CD4-positive, alpha-beta T cell treated with Interleukin-6 at 100 ng/mL for 8 hours (primary cell): ENCODE results near the gene ZDHHC18.

ENCODE experiments used
- DNase-seq: peaks from one replicate; pipeline ENCODE4 v3.0.0-alpha.2; 2020; ENCODE audit warnings: mixed read lengths, low spot score

ZDHHC18 gene

GRCh38 chr1:26826261-26827105 lies at the start of gene ZDHHC18:
Gene ZDHHC18 (plus strand): TSS chr1:26826688. CDS start chr1:26826805, 117 bp downstream.
- DNase-seq, result peak; percentile 60

- no peak for DNase-seq
Measured at GRCh38 chr1:26779098-26779668, 47.3 kb upstream of the ZDHHC18 start.

- no peak for DNase-seq
Measured at GRCh38 chr1:26780344-26780957, 46.0 kb upstream of the ZDHHC18 start.

GRCh38 chr1:26781206-26781825 lies 45.2 kb upstream of the ZDHHC18 start:
- no peak for DNase-seq

GRCh38 chr1:26782521-26783212 lies 43.8 kb upstream of the ZDHHC18 start:
- DNase-seq, result no peak

GRCh38 chr1:26783646-26784022 lies 42.9 kb upstream of the ZDHHC18 start:
- no peak for DNase-seq

- DNase-seq, result no peak
Measured at GRCh38 chr1:26784023-26784871, 42.2 kb upstream of the ZDHHC18 start.

- DNase-seq, result no peak
Measured at GRCh38 chr1:26784886-26785285, 41.6 kb upstream of the ZDHHC18 start.

GRCh38 chr1:26785611-26786436 lies 40.7 kb upstream of the ZDHHC18 start:
- DNase-seq, result peak; percentile 24

GRCh38 chr1:26786437-26787380 lies 39.8 kb upstream of the ZDHHC18 start:
- DNase-seq, result peak; percentile 25

- DNase-seq, result peak; percentile 72
Measured at GRCh38 chr1:26787381-26787705, 39.1 kb upstream of the ZDHHC18 start.

- peak; percentile 82 for DNase-seq
Measured at GRCh38 chr1:26787706-26788514, 38.6 kb upstream of the ZDHHC18 start, which contains the start of gene PIGV. Gene PIGV (plus strand): TSS chr1:26787950. CDS start chr1:26790816, 2,866 bp downstream.

- DNase-seq, result no peak
Measured at GRCh38 chr1:26788515-26788785, 38.0 kb upstream of the ZDHHC18 start.

- DNase-seq, result peak; percentile 91
Measured at GRCh38 chr1:26788836-26789611, 37.5 kb upstream of the ZDHHC18 start.

- no peak for DNase-seq
Measured at GRCh38 chr1:26789612-26789865, 36.9 kb upstream of the ZDHHC18 start.

- DNase-seq, result no peak
Measured at GRCh38 chr1:26789931-26790330, 36.6 kb upstream of the ZDHHC18 start.

- DNase-seq, result no peak
Measured at GRCh38 chr1:26790551-26790953, 35.9 kb upstream of the ZDHHC18 start.

GRCh38 chr1:26791148-26791547 lies 35.3 kb upstream of the ZDHHC18 start:
- DNase-seq, result no peak
